ENCODE data around the gene KRT6C. TPM values are rescaled to one million over a fixed set of nuclear protein-coding genes. Genes with fewer than 3 reads are reported as not detected.

Gene KRT6C
- total RNA-seq, 1 donor from 2014 or later, result not detected

GRCh38 chr12:52423661-52424500 is 49.7 kb downstream of the KRT6C start:
- no peak for DNase-seq (ENCODE audit: low read depth, low spot score)
- Mint-ChIP-seq H3K4me3 (no peak overlapping the region), H3K27me3 (ENCODE audit: low read depth) (peaks cover 13% of the 10 kb centered on the region), H3K9me3 (no peaks in the 10 kb centered on the region), H3K36me3 (ENCODE audit: low read depth) (no peaks in the 10 kb centered on the region), H3K4me1 (no peaks in the 10 kb centered on the region), H3K27ac (ENCODE audit: unreplicated experiment) (no peak overlapping the region)
- TF ChIP-seq CTCF (conservative IDR thresholded peaks at IDR 0.05), result no peak

GRCh38 chr12:52423035-52423434 is 50.6 kb downstream of the KRT6C start:
- H3K4me1 Mint-ChIP-seq, result no peaks in the 10 kb centered on the region
- no peaks in the 10 kb centered on the region for H3K36me3 Mint-ChIP-seq (ENCODE audit: low read depth)
- no peak overlapping the region for H3K27ac Mint-ChIP-seq (ENCODE audit: unreplicated experiment)
- no peaks in the 10 kb centered on the region for H3K9me3 Mint-ChIP-seq
- peaks cover 9% of the 10 kb centered on the region for H3K27me3 Mint-ChIP-seq (ENCODE audit: low read depth)
- TF ChIP-seq CTCF (conservative IDR thresholded peaks at IDR 0.05), result no peak
- DNase-seq (ENCODE audit: low read depth, low spot score), result no peak
- no peak overlapping the region for H3K4me3 Mint-ChIP-seq

GRCh38 chr12:52419656-52420055 is 53.9 kb downstream of the KRT6C start:
- H3K9me3 Mint-ChIP-seq, result no peaks in the 10 kb centered on the region
- no peaks in the 10 kb centered on the region for H3K4me1 Mint-ChIP-seq
- no peak for DNase-seq (ENCODE audit: low read depth, low spot score)
- H3K27me3 Mint-ChIP-seq (ENCODE audit: low read depth), result no peaks in the 10 kb centered on the region
- H3K4me3 Mint-ChIP-seq, result no peak overlapping the region
- TF ChIP-seq CTCF (conservative IDR thresholded peaks at IDR 0.05), result no peak
- peak overlapping the region; percentile 7 for H3K27ac Mint-ChIP-seq (ENCODE audit: unreplicated experiment)
- no peaks in the 10 kb centered on the region for H3K36me3 Mint-ChIP-seq (ENCODE audit: low read depth)

- no peak for DNase-seq (ENCODE audit: low read depth, low spot score)
- no peaks in the 10 kb centered on the region for H3K36me3 Mint-ChIP-seq (ENCODE audit: low read depth)
- H3K4me1 Mint-ChIP-seq, result no peaks in the 10 kb centered on the region
- H3K9me3 Mint-ChIP-seq, result no peaks in the 10 kb centered on the region
- H3K27me3 Mint-ChIP-seq (ENCODE audit: low read depth), result no peaks in the 10 kb centered on the region
- no peak overlapping the region for H3K4me3 Mint-ChIP-seq
- H3K27ac Mint-ChIP-seq (ENCODE audit: unreplicated experiment), result peak overlapping the region; percentile 43
- TF ChIP-seq CTCF (conservative IDR thresholded peaks at IDR 0.05), result no peak
Observed at GRCh38 chr12:52418576-52419110, 55.0 kb downstream of the KRT6C start.

Other genes starting within 250 kb of the KRT6C start
- not detected in 2 replicates for gene KRT7, start 240.6 kb downstream of the KRT6C start, total RNA-seq
- not detected in 2 replicates for gene KRT86, start 199.2 kb downstream of the KRT6C start, total RNA-seq
- not detected in 2 replicates for gene KRT81, start 182.3 kb downstream of the KRT6C start, total RNA-seq
- not detected in 2 replicates for gene KRT83, start 152.4 kb downstream of the KRT6C start, total RNA-seq
- gene KRT85, start 106.3 kb downstream of the KRT6C start, total RNA-seq, result not detected in 2 replicates
- not detected in 2 replicates for gene KRT84, start 88.2 kb downstream of the KRT6C start, total RNA-seq
- not detected in 2 replicates for gene KRT82, start 67.5 kb downstream of the KRT6C start, total RNA-seq
- not detected in 2 replicates for gene KRT75, start 39.4 kb downstream of the KRT6C start, total RNA-seq
- gene KRT6B, start 21.7 kb downstream of the KRT6C start, total RNA-seq, result not detected in 2 replicates
- gene KRT6A, start 19.5 kb upstream of the KRT6C start, total RNA-seq, result not detected in 2 replicates
- not detected in 2 replicates for gene KRT5, start 46.6 kb upstream of the KRT6C start, total RNA-seq
- gene KRT71, start 79.3 kb upstream of the KRT6C start, total RNA-seq, result not detected in 2 replicates
- gene KRT74, start 100.0 kb upstream of the KRT6C start, total RNA-seq, result not detected in 2 replicates
- not detected in 2 replicates for gene KRT72, start 127.7 kb upstream of the KRT6C start, total RNA-seq
- gene KRT73, start 144.8 kb upstream of the KRT6C start, total RNA-seq, result not detected in 2 replicates
- gene KRT2, start 178.4 kb upstream of the KRT6C start, total RNA-seq, result not detected in 2 replicates
- gene KRT1, start 206.6 kb upstream of the KRT6C start, total RNA-seq, result not detected in 2 replicates
- gene KRT77, start 229.7 kb upstream of the KRT6C start, total RNA-seq, result not detected in 2 replicates

Data from neural crest cell (in vitro differentiated cells).